Uterus (tissue), 2 donors: Measurements from ENCODE around the gene NXPH1.

Experiments
- CTCF ChIP-seq, 4 experiments: fragments of 200-600 bp in 2 of 4; fragments of 450-650 bp in 2 of 4; sonication (generic) in 2 of 4; IDR thresholded peaks; one replicate each; pipeline ENCODE4 v1.5.1; 2016 to 2019; ENCODE audit warnings: antibody characterized with exemption in 4 of 4, mild to moderate bottlenecking in 2 of 4, moderate library complexity in 1 of 4
- POLR2A ChIP-seq, 2 donors: fragments of 450-650 bp; IDR thresholded peaks; one replicate each; pipeline ENCODE4 v1.6.1; 2016; ENCODE audit warnings: antibody characterized with exemption in 2 of 2, mild to moderate bottlenecking in 1 of 2, moderate library complexity in 1 of 2

- TF ChIP-seq CTCF (IDR thresholded peaks at IDR 0.05) (no peak), POLR2A (IDR thresholded peaks at IDR 0.05) (no peak)
Observed at GRCh38 chr7:8425223-8425622, 8.2 kb upstream of the NXPH1 start.
